GM12875 (cell line): ENCODE data around the gene FOXF1.

ENCODE experiments used
- H3K4me3 ChIP-seq: one replicate; pipeline ENCODE4 v1.5.1; 2011; ENCODE audit warnings: low read depth, low read length, control low read depth
- TF ChIP-seq, protein P1 (sequence below): IDR thresholded peaks from 2 replicates; pipeline ENCODE4 v1.5.1; 2011; ENCODE audit warnings: low read depth, mild to moderate bottlenecking, control low read depth, inconsistent platforms, low read length, moderate library complexity, borderline replicate concordance; ENCODE audit not compliant: insufficient read depth

Gene FOXF1

DNA sequence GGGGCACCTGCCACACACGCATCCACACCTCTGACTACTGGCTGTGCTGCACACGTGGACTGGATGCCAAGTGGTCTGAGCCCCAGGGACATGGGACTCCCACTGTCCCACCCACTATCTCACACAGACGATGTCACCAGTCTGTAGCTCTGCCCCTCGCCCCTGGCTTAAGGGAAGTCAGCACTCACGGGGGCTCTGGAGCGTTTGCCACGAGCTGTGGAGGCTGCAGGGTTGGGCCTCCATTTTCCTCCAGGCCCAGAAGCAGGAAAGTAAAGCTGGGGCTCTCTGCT, 22.1 kb downstream of the FOXF1 start:
- H3K4me3 ChIP-seq = no peak overlapping the region

DNA sequence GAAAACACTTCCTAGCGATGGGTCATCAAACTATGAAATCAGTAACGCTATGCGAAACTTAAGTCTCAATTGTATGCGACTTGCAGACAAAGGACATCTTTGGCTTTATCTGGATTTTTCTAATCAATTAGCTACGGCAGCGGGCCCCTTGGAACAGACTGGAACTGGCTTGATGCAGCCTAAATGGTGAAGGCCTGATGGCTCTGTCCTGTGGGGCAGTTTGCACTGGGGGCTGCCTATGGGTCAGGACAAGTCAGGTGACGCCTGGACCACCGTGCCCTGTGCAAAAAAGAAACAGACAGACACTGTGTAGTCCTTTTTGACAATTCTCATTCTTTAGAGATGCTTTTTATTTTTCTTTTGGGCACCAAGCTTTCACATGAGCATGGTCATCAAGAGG, 22.7 kb downstream of the FOXF1 start:
- no peak overlapping the region for H3K4me3 ChIP-seq
- TF ChIP-seq, protein P1, sequence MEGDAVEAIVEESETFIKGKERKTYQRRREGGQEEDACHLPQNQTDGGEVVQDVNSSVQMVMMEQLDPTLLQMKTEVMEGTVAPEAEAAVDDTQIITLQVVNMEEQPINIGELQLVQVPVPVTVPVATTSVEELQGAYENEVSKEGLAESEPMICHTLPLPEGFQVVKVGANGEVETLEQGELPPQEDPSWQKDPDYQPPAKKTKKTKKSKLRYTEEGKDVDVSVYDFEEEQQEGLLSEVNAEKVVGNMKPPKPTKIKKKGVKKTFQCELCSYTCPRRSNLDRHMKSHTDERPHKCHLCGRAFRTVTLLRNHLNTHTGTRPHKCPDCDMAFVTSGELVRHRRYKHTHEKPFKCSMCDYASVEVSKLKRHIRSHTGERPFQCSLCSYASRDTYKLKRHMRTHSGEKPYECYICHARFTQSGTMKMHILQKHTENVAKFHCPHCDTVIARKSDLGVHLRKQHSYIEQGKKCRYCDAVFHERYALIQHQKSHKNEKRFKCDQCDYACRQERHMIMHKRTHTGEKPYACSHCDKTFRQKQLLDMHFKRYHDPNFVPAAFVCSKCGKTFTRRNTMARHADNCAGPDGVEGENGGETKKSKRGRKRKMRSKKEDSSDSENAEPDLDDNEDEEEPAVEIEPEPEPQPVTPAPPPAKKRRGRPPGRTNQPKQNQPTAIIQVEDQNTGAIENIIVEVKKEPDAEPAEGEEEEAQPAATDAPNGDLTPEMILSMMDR = no peak

More for the DNA sequence above, 22.1 kb downstream of the FOXF1 start:
- TF ChIP-seq, protein P1 = no peak

DNA sequence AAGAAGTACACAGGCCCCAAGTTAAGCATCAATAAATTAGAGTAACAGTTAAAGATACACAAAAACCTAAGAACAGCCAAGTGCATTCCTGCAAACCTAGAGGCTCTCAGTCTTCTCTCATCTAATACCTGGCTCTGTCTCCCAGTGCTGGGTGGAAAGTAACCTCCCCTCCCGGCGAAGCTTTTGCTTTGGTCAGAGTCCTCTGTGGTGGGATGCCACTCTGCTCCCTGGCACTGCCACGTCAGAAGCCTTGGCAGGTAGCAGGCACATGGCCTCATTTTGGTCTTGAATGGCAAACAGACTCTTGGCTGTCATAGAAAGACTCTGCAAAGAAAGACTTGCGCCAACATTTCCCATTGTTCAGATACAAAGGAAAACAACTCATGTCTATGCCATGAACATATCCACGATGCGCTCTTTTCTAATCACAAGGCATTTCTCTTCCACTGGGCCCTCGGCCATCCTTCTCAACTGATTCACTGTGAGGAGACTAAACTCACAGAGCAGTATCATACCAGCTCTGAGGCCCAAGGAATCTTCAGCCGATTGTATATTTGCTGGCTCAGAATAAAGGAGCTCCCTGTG, 23.5 kb downstream of the FOXF1 start:
- TF ChIP-seq, protein P1 = no peak
- no peak overlapping the region for H3K4me3 ChIP-seq

DNA sequence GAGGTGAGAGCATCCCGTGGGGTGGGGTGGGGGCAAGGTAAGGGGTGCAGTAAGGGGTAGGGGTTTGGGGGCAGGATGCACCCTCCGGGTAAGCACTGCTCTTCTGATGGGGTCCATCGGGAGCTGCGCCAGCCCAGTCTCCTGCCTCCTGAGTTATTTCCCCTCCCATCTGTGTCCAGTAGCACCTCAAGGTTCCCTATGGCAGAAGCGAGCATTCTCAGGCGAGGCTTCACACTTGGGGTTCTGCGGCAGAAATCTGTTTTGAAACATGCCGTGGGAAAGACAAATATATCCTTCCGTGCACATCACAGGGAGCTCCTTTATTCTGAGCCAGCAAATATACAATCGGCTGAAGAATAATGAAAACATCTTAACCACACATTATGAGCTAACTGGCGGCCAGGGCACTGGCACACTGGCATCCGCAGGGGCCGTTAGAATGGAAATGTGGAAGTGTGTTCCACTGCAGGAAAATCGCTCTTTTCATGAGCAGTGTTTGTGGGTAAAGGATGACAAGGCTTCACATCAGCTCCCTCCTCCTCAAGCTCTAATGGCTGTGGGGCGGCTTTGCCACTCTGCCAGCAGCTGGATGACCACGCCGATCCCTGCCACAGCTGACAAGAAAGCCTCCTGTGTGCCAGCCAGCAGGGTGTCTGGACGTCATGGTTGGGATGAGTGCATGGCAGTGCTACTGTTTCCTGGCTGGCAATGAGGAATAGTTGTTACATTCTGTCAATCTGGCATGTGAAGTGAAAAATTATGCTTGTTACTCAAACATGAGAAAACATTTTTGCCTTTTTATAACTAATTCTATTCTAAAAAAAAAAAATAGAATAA, 24.7 kb downstream of the FOXF1 start:
- no peak overlapping the region for H3K4me3 ChIP-seq

DNA sequence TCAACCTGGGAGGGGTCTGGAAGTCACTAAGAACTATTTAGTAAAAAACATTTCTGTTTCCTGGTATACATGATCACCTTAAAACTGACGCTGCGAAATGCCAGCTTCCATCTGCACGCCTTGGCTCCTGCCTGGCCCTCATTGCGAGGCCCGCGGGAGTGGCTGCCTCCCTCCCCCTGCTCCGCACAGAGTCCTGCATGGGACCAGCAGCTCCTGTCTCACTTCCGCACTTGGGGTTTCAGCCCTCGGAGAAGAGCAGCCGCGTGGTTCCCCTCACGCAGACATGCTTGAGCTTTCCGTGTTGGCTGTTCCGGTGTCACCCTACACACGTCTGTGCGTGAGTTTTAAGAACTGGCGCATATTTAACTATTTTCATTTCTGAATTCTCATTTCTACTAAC, 26.3 kb downstream of the FOXF1 start:
- no peak overlapping the region for H3K4me3 ChIP-seq
- TF ChIP-seq, protein P1 = no peak

More for the DNA sequence above, 24.7 kb downstream of the FOXF1 start:
- TF ChIP-seq, protein P1 = no peak

DNA sequence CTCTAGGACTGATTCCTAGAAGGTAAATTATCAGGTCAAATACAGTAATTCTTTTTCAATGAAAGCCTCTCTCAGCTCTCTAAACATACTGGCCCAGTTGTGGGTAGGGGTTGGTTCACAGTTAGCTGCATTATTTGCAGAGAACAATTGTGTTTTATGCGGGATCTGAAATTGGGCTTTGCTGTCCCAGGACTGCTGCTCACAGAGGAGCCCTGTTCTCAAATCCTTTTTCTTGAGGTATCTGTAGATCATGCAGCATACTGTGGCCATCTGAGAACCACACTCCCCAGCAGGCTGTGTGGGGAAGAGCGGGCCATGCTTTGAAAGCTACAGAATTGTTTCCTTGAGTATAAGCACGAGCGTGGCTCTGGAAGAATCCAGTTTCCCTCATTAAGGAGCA, 27.2 kb downstream of the FOXF1 start:
- TF ChIP-seq, protein P1 = no peak
- no peak overlapping the region for H3K4me3 ChIP-seq
